D721Med (cell line): ENCODE data around the gene COMMD10.

ENCODE experiments used
- DNase-seq: peaks from one replicate; pipeline ENCODE4 v3.0.0; 2011; ENCODE audit warnings: low spot score; ENCODE audit not compliant: insufficient read length
- FAIRE-seq: peaks from 2 replicates; lab custom pipeline; 2011; peaks lifted over from hg19 to GRCh38; lab: Jason Lieb, UNC
- TF ChIP-seq, protein P1 (sequence below): IDR thresholded peaks from 2 replicates; pipeline ENCODE4 v1.5.1; 2012; ENCODE audit warnings: mild to moderate bottlenecking, control low read depth; ENCODE audit not compliant: insufficient read depth; ENCODE audit errors: missing control alignments

COMMD10 gene

DNA sequence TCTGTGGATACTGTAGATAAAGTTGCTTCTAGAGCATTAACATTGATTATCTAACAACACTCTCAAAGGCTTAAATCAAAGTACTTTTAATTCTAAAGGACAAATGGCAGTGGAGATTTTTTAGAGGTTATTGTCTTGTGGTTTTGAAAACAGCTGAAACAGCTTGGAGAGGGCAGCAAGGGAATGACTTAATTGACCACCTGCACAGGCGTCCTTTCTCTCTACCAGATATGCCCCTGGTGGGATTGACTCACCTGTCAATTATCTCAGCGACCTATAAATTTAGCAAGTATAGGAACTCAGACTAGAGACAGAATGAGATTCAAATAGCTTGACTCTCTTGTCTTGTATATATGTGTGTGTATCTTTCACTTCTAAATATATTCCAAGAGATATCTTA is 39.0 kb upstream of the COMMD10 start:
- DNase-seq (no peak), FAIRE-seq (peak; percentile 29)
- TF ChIP-seq, protein P1, sequence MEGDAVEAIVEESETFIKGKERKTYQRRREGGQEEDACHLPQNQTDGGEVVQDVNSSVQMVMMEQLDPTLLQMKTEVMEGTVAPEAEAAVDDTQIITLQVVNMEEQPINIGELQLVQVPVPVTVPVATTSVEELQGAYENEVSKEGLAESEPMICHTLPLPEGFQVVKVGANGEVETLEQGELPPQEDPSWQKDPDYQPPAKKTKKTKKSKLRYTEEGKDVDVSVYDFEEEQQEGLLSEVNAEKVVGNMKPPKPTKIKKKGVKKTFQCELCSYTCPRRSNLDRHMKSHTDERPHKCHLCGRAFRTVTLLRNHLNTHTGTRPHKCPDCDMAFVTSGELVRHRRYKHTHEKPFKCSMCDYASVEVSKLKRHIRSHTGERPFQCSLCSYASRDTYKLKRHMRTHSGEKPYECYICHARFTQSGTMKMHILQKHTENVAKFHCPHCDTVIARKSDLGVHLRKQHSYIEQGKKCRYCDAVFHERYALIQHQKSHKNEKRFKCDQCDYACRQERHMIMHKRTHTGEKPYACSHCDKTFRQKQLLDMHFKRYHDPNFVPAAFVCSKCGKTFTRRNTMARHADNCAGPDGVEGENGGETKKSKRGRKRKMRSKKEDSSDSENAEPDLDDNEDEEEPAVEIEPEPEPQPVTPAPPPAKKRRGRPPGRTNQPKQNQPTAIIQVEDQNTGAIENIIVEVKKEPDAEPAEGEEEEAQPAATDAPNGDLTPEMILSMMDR = no peak

DNA sequence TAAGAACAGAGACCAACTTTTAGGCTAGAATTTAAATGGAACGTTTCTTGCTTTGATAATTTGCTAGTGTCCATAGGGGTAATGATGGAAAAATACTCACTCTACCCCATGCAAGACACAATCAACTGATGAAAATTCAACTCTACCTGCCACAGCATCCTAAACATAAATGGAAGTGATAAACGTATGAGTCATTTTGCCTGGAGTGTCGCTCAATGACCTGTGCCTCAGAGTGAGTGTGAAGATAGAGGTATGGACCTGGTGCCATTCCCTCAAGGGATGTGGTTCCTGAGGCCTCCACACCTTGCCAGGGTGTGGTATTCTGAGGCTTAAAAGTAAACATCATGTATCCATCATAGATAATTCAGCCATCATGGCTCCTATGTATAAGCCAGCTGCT is 38.6 kb upstream of the COMMD10 start:
- TF ChIP-seq, protein P1 = no peak
- FAIRE-seq (no peak), DNase-seq (no peak)

DNA sequence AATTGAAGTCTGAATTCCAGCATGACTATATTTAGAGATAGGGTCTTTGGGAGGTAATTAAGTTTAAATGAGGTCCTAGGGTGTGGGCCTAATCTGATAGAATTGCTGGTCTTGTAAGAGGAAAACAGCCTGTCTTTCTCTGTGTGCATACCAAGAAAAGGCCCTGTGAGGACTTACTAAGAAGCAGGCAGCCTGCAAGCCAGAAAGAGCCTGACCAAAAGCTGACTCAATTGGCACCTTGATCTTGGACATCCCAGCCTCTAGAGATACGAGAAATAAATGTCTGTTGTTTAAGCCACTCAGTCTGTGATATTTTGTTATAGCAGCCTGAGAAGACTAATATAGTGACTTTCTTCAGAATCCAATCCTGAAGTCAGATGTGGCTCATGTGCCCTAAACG is 38.0 kb upstream of the COMMD10 start:
- no peak for FAIRE-seq
- DNase-seq = no peak
- TF ChIP-seq, protein P1 = no peak

DNA sequence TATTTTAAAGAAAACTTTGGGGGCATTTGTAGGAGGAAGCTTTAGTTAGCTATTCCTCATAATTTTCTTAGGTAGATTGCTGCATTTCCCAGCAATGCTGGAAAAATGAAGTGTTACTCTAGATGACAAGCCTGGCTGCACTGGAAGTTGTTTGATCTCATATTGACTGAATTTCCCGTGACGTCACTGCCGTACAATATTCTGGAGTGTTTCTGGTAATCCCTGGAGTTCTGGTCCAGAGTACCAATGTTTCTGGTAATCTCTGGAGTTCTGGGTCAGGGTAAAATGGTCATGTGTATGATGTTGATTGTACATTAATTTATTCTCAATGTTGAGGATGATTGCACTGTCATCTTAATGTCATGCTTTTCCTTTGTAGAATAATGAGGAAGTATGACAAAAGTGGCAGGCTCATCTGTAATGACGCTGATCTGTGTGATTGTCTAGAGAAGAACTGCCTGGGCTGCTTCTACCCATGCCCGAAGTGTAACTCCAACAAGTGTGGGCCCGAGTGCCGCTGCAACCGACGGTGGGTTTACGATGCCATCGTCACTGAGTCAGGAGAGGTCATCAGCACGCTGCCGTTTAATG is 26.4 kb upstream of the COMMD10 start:
- FAIRE-seq (no peak), DNase-seq (no peak)
- TF ChIP-seq, protein P1 = no peak

DNA sequence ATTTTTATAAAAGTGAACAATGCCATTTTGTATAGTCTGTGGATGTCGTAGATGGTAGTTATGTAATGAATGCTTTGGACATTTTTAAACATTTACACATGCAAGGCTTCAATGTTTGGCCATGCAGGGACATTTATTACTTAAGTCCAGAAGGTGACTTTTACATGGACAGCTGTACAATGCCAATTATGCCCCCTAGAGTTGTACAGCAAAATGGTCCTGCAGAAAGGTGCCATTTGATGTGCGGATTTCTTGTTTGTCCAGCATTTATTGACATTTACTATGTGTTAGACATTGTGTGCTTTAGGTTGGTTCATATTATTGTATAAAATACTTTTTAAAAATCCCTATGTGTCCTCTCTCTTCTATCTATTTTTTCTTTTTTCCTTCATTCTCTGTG is 22.5 kb upstream of the COMMD10 start:
- no peak for DNase-seq
- FAIRE-seq = peak; percentile 35

DNA sequence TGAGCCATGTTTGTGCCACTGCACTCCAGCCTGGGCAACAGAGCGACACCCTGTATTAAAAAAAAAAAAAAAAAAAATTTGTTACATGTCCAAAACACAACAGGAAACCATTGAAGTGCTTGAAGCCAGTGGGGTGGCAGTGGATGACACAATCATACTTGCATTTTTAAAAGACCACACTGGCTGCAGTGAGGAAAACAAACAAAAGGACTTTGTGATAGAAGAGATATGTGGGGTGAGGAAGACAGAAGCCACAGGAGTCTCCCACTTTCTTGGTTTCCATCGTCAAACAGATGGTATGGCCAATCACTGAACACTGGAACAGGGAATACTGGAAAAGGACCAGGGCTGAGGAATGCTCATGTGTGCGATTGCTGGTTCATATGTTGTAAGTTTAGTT is 20.9 kb upstream of the COMMD10 start:
- TF ChIP-seq, protein P1 = no peak
- FAIRE-seq = no peak
- no peak for DNase-seq

More for the DNA sequence above, 22.5 kb upstream of the COMMD10 start:
- TF ChIP-seq, protein P1 = peak; percentile 13

DNA sequence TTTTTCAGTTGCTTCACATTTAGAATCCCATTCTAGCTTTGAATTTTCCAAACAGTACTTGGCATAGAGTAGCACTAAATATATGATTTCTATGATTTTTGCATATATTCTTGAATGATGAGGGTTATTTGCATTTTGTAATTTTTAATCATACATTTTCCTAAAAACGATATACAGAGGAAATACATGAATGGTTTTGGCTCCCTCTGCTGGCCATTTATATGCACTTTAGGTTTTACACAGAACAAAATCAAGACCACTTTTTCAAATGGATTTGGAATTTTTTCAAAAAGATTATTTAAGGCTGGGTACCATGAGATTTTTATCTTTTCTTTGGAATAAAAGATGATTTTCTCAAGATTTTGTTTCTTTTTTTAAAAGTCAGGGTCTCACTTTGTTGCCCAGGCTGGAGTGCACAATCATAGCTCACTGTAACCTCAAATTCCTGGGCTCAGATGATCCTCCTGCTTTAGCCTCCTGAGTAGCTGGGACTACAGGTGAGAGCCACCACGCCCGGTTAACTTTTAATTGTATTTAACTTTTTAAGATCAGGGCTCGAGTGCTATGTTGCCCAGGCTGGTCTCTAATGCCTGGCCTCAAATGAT is 16.7 kb upstream of the COMMD10 start:
- peak; percentile 79 for FAIRE-seq
- TF ChIP-seq, protein P1 = peak; percentile 88

More for the DNA sequence above, 16.7 kb upstream of the COMMD10 start:
- no peak for DNase-seq
